Caco-2 (cell line): ENCODE results near the gene MRPS35. TPM values are rescaled to one million over a fixed set of nuclear protein-coding genes. Genes with fewer than 3 reads are reported as not detected.

ENCODE experiments used
- BruUV-seq: library from RNA; stranded (reverse); fragments of 400-500 nt; replicated peaks from 2 replicates; lab custom pipeline; 2021; lab: Mats Ljungman, UMichigan
- CTCF ChIA-PET: fragments of 300-600 bp; sonication (Branson Sonifier 250); formaldehyde crosslinking; loops from one replicate; lab custom pipeline; 2022; ENCODE audit warnings: antibody characterized with exemption; lab: Charles Lee
- POLR2A ChIA-PET: fragments of 300-600 bp; sonication (Branson Sonifier 250); formaldehyde crosslinking; loops from one replicate; lab custom pipeline; 2022; ENCODE audit warnings: antibody characterized with exemption; lab: Charles Lee
- DNase-seq, 2 experiments: peaks; one replicate each; pipeline versions ENCODE4 v3.0.0 to v3.0.0-alpha.2; 2020 to 2022
- H3K27me3 ChIP-seq: replicated peaks from 2 replicates; pipeline ENCODE4 v1.6.0; 2011; ENCODE audit warnings: low read length; ENCODE audit not compliant: control insufficient read depth, insufficient read depth
- H3K36me3 ChIP-seq: 2 replicates; pipeline ENCODE4 v1.5.1; 2011; ENCODE audit warnings: low read length; ENCODE audit not compliant: control insufficient read depth, insufficient read depth
- H3K4me1 ChIP-seq: fragments of 250-450 bp; sonication (Bioruptor Pico); 2 replicates; pipeline ENCODE4 v1.5.1; 2020; ENCODE audit warnings: mild to moderate bottlenecking
- H3K4me3 ChIP-seq: 2 replicates; pipeline ENCODE4 v1.5.1; 2011; ENCODE audit warnings: low read depth, mild to moderate bottlenecking, control low read depth, low read length
- H3K9me3 ChIP-seq: fragments of 250-450 bp; sonication (Bioruptor Pico); 2 replicates; pipeline ENCODE4 v1.5.1; 2020; ENCODE audit warnings: mild to moderate bottlenecking, moderate library complexity
- H3K27ac Mint-ChIP-seq: one replicate; pipeline ENCODE4 v1.8.0; 2022; ENCODE audit warnings: mixed read lengths; ENCODE audit not compliant: unreplicated experiment
- H3K27me3 Mint-ChIP-seq: one replicate; pipeline ENCODE4 v1.8.0; 2022; ENCODE audit warnings: mixed read lengths; ENCODE audit not compliant: insufficient read depth, unreplicated experiment
- H3K36me3 Mint-ChIP-seq: one replicate; pipeline ENCODE4 v1.8.0; 2022; ENCODE audit warnings: mild to moderate bottlenecking, mixed read lengths; ENCODE audit not compliant: insufficient read depth, unreplicated experiment
- H3K4me1 Mint-ChIP-seq: one replicate; pipeline ENCODE4 v1.8.0; 2022; ENCODE audit warnings: low read depth, mixed read lengths; ENCODE audit not compliant: unreplicated experiment
- H3K4me3 Mint-ChIP-seq: one replicate; pipeline ENCODE4 v1.8.0; 2022; ENCODE audit warnings: mild to moderate bottlenecking, moderate library complexity, mixed read lengths; ENCODE audit not compliant: unreplicated experiment
- H3K9me3 Mint-ChIP-seq: one replicate; pipeline ENCODE4 v1.8.0; 2022; ENCODE audit warnings: mixed read lengths; ENCODE audit not compliant: unreplicated experiment
- CTCF ChIP-seq, 2 experiments: fragments of 200-600 bp in 1 of 2; IDR thresholded peaks; 1 replicate in 1 of 2; 2 replicates in 1 of 2; pipeline versions ENCODE4 v1.5.1 to v1.8.0; 2011 to 2022; ENCODE audit warnings: antibody characterized with exemption in 1 of 2, control low read depth in 1 of 2, inconsistent platforms in 1 of 2, low read depth in 1 of 2, low read length in 1 of 2, mild to moderate bottlenecking in 1 of 2, moderate library complexity in 1 of 2; ENCODE audit not compliant: insufficient read depth in 1 of 2, severe bottlenecking in 1 of 2, unreplicated experiment in 1 of 2
- intact Hi-C: fragments of 100-400 bp; cut with micrococcal nuclease; formaldehyde crosslinking; loops from one replicate; pipeline ENCODE4 v1.10.0; 2022; ENCODE audit not compliant: unreplicated experiment
- total RNA-seq: library from RNA; stranded (reverse); gene quantifications from 2 replicates; pipeline ENCODE4 v1.2.3, GENCODE V29; 2022

MRPS35 gene
- total RNA-seq, 1 experiment from 2014 or later, result 135 TPM

DNA sequence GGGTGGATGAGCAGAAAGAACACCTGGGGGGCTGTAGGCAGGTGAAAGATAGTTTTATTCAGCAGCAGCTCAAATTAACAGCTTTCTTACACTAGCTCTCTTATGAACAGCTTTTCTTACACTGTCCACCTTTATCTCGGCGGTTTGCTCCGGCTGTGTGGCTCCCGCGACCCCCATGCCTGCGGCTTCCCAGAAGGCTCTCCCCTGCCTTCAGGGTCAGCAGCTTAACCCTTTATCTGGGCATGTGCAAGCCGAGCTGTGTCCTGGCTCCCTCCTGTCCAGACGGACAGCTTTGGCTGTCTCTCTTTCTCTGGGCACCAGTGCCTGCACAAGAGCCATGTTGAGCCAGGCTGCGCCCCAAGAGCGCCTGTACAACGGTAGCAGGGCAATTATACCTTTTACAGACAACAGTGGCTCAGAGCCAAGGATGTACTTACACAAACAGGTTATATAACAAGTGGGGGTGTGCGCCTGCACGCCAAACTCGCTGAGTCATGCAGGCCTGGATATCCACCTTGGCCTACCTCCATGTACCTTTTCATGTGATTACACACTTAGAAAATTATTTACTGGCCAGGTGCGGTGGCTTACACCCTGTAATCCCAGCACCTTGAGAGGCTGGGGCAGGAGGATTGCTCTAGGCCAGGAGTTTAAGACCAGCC, 40.9 kb downstream of the MRPS35 start:
- peak in 1 of 2 experiments; percentile 53 for DNase-seq
- ChIA-PET CTCF (no interaction called here), POLR2A (no interaction called here)
- Histone ChIP-seq H3K9me3 (no peaks in the 10 kb centered on the region), H3K27me3 (no peaks in the 10 kb centered on the region), H3K4me3 (no peak overlapping the region), H3K4me1 (peaks cover 13% of the 10 kb centered on the region), H3K36me3 (no peaks in the 10 kb centered on the region)
- H3K36me3 Mint-ChIP-seq, result peaks cover 45% of the 10 kb centered on the region
- H3K4me3 Mint-ChIP-seq, result no peak overlapping the region
- peaks cover 11% of the 10 kb centered on the region for H3K4me1 Mint-ChIP-seq
- intact Hi-C loops, result no loop called here
- no peak for TF ChIP-seq CTCF (IDR thresholded peaks at IDR 0.05; ENCODE audit: insufficient read depth in 1 of 2, low read depth in 1 of 2, low read length in 1 of 2, severe bottlenecking in 1 of 2, unreplicated experiment in 1 of 2)
- no peaks in the 10 kb centered on the region for H3K27me3 Mint-ChIP-seq
- H3K9me3 Mint-ChIP-seq, result no peaks in the 10 kb centered on the region
- BruUV-seq, result no TSS peak
- H3K27ac Mint-ChIP-seq, result no peak overlapping the region

- peaks cover 14% of the 10 kb centered on the region for H3K4me1 Mint-ChIP-seq
- CTCF ChIA-PET, result interaction anchor here (0.7 kb wide), 1 partner anchor 187 kb away, joined by 7 read pairs; no protein-coding TSS in a partner anchor
- intact Hi-C loops, result no loop called here
- POLR2A ChIA-PET, result no interaction called here
- Histone ChIP-seq H3K36me3 (no peaks in the 10 kb centered on the region), H3K9me3 (no peaks in the 10 kb centered on the region), H3K27me3 (no peaks in the 10 kb centered on the region), H3K4me1 (peaks cover 18% of the 10 kb centered on the region), H3K4me3 (no peak overlapping the region)
- H3K36me3 Mint-ChIP-seq, result peaks cover 52% of the 10 kb centered on the region
- H3K9me3 Mint-ChIP-seq, result no peaks in the 10 kb centered on the region
- no peak for TF ChIP-seq CTCF (IDR thresholded peaks at IDR 0.05; ENCODE audit: insufficient read depth in 1 of 2, low read depth in 1 of 2, low read length in 1 of 2, severe bottlenecking in 1 of 2, unreplicated experiment in 1 of 2)
- H3K27ac Mint-ChIP-seq, result no peak overlapping the region
- H3K27me3 Mint-ChIP-seq, result no peaks in the 10 kb centered on the region
- H3K4me3 Mint-ChIP-seq, result no peak overlapping the region
- DNase-seq, result no peak
- no TSS peak for BruUV-seq
Observed at GRCh38 chr12:27754795-27755194, 44.2 kb downstream of the MRPS35 start.

DNA sequence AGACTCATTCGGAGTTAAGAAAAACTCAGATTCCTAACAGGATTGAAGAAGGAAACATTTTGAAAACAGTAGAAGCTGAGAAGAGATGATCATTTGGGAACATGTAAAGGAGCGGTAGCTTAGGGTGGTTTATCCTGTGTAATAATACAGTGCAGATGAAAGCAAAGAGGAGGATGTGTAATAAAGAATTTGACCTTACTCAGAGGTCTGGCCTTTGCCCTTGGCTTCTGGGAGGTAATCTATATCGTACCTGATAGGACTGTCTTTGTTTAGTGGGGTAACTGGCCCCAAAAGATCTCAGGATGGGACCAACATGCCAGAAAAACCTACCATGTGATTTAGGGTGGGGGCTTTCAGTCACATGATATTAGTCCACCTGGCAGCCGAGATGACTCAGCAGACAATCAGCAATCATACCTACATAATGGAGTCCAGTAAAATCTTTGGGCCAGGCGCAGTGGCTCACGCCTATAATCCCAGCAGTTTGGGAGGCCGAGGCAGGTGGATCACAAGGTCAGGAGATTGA, 46.1 kb downstream of the MRPS35 start:
- POLR2A ChIA-PET, result no interaction called here
- peaks cover 14% of the 10 kb centered on the region for H3K4me1 Mint-ChIP-seq
- H3K4me3 ChIP-seq, result no peak overlapping the region
- H3K36me3 ChIP-seq, result no peaks in the 10 kb centered on the region
- no peaks in the 10 kb centered on the region for H3K9me3 ChIP-seq
- no peak overlapping the region for H3K4me3 Mint-ChIP-seq
- H3K4me1 ChIP-seq, result peaks cover 13% of the 10 kb centered on the region
- DNase-seq, result no peak
- H3K27me3 ChIP-seq, result no peaks in the 10 kb centered on the region
- no peaks in the 10 kb centered on the region for H3K9me3 Mint-ChIP-seq
- intact Hi-C loops, result no loop called here
- H3K27me3 Mint-ChIP-seq, result no peaks in the 10 kb centered on the region
- no peak for TF ChIP-seq CTCF (IDR thresholded peaks at IDR 0.05; ENCODE audit: insufficient read depth in 1 of 2, low read depth in 1 of 2, low read length in 1 of 2, severe bottlenecking in 1 of 2, unreplicated experiment in 1 of 2)
- peak overlapping the region; percentile 6 for H3K27ac Mint-ChIP-seq
- peaks cover 41% of the 10 kb centered on the region for H3K36me3 Mint-ChIP-seq
- CTCF ChIA-PET, result no interaction called here
- no TSS peak for BruUV-seq
